ENCODE measurements around the gene SLC35E3. TPM values are rescaled to one million over a fixed set of nuclear protein-coding genes. Genes with fewer than 3 reads are reported as not detected.
"Not testable (repeated sequence)": the region's sequence is repeated elsewhere in the genome, so short reads cannot be mapped to it uniquely, and the experiment has no call there.

The SLC35E3 gene
- total RNA-seq, 1 donor from 2014 or later = 4.2 TPM

GRCh38 chr12:68806488-68807237, 60.7 kb downstream of the SLC35E3 start:
- no peak for ATAC-seq
- no peak for DNase-seq (ENCODE audit: missing footprints)
- intact Hi-C loops (cut with DNase I) = loop anchor here (10.0 kb wide), 2 partner anchors 448 to 472 kb away; partner anchors contain the start of gene MDM1

DNA sequence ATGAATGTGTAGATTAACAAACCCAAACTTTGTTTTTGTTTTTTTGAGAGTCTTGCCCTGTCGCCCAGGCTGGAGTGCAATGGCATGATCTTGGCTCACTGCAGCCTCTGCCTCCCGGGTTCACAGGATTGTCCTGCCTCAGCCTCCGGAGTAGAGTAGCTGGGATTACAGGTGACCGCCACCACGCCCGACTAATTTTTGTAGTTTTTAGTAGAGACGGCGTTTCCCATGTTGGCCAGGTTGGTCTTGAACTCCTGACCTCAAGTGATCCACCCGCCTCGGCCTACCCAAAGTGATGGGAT, 61.2 kb downstream of the SLC35E3 start:
- intact Hi-C loops (cut with DNase I) = loop anchor here (10.0 kb wide), 2 partner anchors 448 to 472 kb away; partner anchors contain the start of gene MDM1
- not testable (repeated sequence) for ATAC-seq; DNase-seq (ENCODE audit: missing footprints)

DNA sequence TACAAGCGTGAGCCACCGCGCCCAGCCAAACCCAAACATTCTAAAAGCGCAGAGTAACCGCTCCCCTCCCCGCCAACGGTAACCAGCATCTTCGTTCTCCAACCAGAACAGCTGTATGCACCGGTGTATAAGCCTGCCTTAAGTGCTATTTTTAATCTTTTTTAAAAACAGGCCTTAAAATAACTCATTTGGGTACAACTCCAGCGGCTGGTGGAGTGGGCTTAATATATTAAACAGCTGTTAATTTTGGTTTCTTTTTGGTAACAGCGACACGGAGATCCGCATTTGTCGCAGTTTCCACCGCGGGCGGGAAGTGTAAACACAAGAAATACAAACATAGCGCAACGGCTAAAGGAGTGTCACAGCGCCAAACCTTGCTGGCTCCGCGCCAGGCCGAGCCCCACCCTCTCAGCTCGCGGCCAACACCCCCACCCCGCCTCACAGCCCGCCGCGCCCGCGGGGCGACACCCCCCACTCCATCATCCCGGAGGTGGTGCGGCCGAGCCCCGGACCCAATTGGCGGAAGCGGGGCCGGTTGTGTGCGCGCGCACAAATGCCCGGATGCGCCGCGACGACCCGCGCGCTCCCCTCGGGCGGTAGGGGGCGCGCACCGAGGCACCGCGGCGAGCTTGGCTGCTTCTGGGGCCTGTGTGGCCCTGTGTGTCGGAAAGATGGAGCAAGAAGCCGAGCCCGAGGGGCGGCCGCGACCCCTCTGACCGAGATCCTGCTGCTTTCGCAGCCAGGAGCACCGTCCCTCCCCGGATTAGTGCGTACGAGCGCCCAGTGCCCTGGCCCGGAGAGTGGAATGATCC, 61.8 kb downstream of the SLC35E3 start, which contains the start of gene MDM2:
Gene MDM2, plus strand, starts transcription at position 602 of the 812 bp plus-strand sequence. CDS start 301 bp downstream, outside the sequence.
- ATAC-seq (peak; percentile 98), DNase-seq (ENCODE audit: missing footprints) (peak; percentile 99)
- intact Hi-C loops (cut with DNase I) = loop anchor here (1.0 to 10.0 kb wide), 3 partner anchors 61 to 473 kb away; partner anchors contain the start of genes MDM1 and SLC35E3

- intact Hi-C loops (cut with DNase I) = loop anchor here (1.0 to 10.0 kb wide), 3 partner anchors 62 to 474 kb away; partner anchors contain the start of genes MDM1 and SLC35E3
These were observed 62.6 kb downstream of the SLC35E3 start for GRCh38 chr12:68808388-68809189.

GRCh38 chr12:68809190-68810026, 63.4 kb downstream of the SLC35E3 start:
- DNase-seq (ENCODE audit: missing footprints) = no peak
- no peak for ATAC-seq
- intact Hi-C loops (cut with DNase I) = loop anchor here (10.0 kb wide), 2 partner anchors 445 to 475 kb away; partner anchors contain the start of gene MDM1

More at GRCh38 chr12:68808388-68809189, 62.6 kb downstream of the SLC35E3 start:
- DNase-seq (ENCODE audit: missing footprints) = peak; percentile 89
- peak; percentile 66 for ATAC-seq

GRCh38 chr12:68810027-68810389, 64.0 kb downstream of the SLC35E3 start:
- intact Hi-C loops (cut with DNase I); DNase-seq (ENCODE audit: missing footprints): not testable (repeated sequence)

DNA sequence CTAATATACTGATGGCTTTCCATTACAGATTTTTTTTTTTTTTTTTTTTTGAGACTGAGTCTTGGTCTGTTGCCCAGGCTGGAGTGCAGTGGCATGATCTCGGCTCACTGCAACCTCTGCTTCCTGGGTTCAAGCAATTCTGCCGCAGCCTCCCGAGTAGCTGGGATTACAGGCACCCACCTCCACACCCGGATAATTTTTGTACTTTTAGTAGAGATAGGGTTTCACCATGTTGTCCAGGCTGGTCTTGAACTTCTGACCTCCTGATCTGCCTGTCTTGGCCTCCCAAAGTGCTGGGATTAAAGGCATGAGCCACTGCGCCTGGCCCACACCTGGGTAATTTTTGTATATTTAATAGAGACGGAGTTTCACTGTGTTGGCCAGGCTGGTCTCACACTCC, 65.6 kb downstream of the SLC35E3 start:
- ATAC-seq; intact Hi-C loops (cut with DNase I); DNase-seq (ENCODE audit: missing footprints): not testable (repeated sequence)

More at GRCh38 chr12:68810027-68810389, 64.0 kb downstream of the SLC35E3 start:
- not testable (repeated sequence) for ATAC-seq

DNA sequence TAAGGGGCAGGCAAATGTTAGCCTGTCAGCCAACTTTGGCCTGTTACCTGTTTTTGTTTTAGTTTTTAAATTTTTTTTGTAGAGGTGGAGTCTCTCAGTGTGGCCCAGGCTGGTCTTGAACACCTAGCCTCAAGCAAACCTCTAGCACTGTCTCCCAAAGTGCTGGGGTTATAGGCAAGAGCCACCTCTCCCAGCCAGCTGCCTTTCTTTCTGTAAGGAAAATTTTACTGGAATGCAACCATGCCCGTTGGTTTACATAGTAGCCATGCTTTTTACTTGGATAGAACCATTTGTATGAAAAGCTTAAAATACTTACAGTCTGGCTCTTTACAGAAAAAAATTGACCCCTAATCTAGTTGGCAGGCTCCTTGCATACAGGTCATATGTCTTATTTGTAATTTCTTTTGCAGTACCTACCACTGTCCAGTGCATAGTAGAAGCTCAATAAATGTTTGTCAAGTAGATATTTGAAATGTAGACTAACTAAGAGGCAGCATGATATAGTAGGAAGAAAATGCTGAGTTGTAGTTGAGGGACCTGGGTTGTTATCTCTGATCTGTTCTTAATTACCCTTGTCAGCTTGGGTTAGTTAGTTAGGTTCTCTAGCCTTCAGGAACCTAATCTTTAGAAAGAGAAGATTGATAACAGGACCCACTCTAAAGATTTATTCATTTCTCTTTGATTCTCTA, 66.7 kb downstream of the SLC35E3 start:
- DNase-seq (ENCODE audit: missing footprints) (no peak), ATAC-seq (no peak)
- intact Hi-C loops (cut with DNase I) = no loop called here

GRCh38 chr12:68813242-68813593, 67.2 kb downstream of the SLC35E3 start:
- DNase-seq (ENCODE audit: missing footprints) (no peak), ATAC-seq (no peak)
- intact Hi-C loops (cut with DNase I) = no loop called here

DNA sequence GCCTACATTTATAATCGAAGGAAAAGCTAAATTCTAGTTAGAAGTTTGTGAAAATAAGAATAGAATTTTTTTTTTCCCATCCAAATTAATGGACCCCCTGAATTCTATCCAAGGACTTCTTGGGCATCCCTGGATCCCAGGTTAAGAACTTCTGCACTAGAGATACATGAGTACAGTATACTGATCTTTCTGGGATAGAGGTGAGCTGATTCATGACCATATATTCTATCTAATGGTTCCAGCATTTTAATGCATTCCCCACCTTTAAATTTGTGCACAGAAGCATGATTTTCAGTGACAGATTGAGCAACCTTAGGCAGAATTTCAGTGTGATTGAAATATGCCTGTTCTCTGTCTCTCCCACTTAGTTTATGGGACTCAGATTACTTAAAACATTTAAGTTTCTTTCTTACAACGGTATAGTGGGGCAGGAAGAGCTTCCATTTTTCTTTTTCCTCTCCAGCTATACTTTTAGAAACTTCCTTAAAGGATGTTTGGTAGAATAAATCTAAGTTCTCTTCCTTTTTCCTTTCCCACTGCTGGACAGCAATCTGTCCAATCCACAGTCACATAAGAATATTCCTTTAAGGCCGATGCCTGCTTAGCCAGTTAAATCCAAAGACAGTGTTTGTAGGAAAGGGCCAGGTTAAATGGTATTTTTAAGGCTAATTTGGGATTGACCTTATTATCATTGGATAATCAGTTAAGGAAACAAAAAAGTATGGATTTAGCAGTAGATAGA, 68.7 kb downstream of the SLC35E3 start:
- ATAC-seq (no peak), DNase-seq (ENCODE audit: missing footprints) (no peak)
- intact Hi-C loops (cut with DNase I) = no loop called here

GRCh38 chr12:68815232-68815927, 69.4 kb downstream of the SLC35E3 start:
- DNase-seq (ENCODE audit: missing footprints) (no peak), ATAC-seq (no peak)
- intact Hi-C loops (cut with DNase I) = no loop called here

DNA sequence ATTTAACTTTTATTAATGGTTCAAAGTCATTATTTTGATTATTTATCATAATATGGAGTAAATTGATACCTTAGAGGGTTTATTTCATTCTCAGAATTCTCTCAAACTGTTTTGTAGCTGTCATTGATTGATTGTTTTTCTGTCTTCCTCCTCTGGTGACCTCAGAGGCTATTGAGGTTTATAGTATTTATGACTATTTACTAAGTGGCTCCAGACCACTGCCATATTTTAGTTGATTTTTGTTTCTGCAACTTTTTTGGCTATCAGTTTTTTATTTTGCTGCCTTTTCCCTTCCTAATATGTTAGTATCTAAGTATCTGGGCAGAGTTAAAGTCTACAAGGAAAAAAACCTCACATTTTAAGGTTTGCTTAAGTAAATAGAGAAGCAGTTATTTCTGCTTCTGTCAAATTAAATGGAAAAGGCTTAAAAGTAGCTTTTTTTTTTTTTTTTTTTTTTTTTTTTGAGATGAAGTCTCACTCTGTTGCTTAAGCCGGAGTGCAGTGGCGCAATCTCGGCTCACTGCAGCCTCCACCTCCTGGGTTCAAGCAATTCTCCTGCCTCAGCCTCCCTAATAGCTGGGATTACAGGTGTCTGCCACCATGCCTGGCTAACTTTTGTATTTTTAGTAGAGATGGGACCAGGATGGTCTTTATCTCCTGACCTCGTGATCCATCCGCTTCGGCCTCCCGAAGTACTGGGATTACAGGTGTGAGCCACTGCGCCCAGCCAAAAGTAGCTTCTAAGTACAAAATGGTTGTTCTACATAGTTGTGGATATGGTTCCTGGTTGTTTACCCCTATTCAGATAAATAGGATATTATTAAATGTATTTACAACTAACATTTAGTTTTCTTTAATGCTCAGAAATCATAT, 70.2 kb downstream of the SLC35E3 start:
- DNase-seq (ENCODE audit: missing footprints) (no peak), ATAC-seq (no peak)
- intact Hi-C loops (cut with DNase I) = no loop called here

GRCh38 chr12:68819481-68819880, 73.5 kb downstream of the SLC35E3 start:
- ATAC-seq; intact Hi-C loops (cut with DNase I): not testable (repeated sequence)

GRCh38 chr12:68821357-68822188, 75.6 kb downstream of the SLC35E3 start:
- ATAC-seq = no peak
- intact Hi-C loops (cut with DNase I) = no loop called here

More at GRCh38 chr12:68819481-68819880, 73.5 kb downstream of the SLC35E3 start:
- not testable (repeated sequence) for DNase-seq (ENCODE audit: missing footprints)

More at GRCh38 chr12:68821357-68822188, 75.6 kb downstream of the SLC35E3 start:
- DNase-seq (ENCODE audit: missing footprints) = no peak

All from Right ventricle myocardium inferior (tissue), 1 donor.